Stomach smooth muscle (tissue), 2 donors: ENCODE measurements around the gene WSCD1.

ENCODE experiments used
- H3K27ac ChIP-seq: one replicate; pipeline ENCODE4 v1.7.0; 2013; ENCODE audit warnings: mild to moderate bottlenecking, low read length, inconsistent platforms
- H3K27me3 ChIP-seq, 2 donors: one replicate each; pipeline ENCODE4 v1.7.0; 2013; ENCODE audit warnings: low read length in 2 of 2; ENCODE audit not compliant: insufficient read depth in 2 of 2, control insufficient read depth in 1 of 2
- H3K36me3 ChIP-seq, 2 donors: one replicate each; pipeline ENCODE4 v1.7.0; 2013; ENCODE audit warnings: low read length in 2 of 2; ENCODE audit not compliant: control insufficient read depth in 2 of 2, insufficient read depth in 2 of 2
- H3K4me1 ChIP-seq: one replicate; pipeline ENCODE4 v1.7.0; 2013; ENCODE audit warnings: low read length; ENCODE audit not compliant: control insufficient read depth, insufficient read depth
- H3K4me3 ChIP-seq, 2 donors: one replicate each; pipeline ENCODE4 v1.7.0; 2013; ENCODE audit warnings: low read length in 2 of 2
- H3K9ac ChIP-seq, 2 donors: one replicate each; pipeline ENCODE4 v1.7.0; 2013; ENCODE audit warnings: low read length in 2 of 2, mild to moderate bottlenecking in 1 of 2
- H3K9me3 ChIP-seq, 2 donors: one replicate each; pipeline ENCODE4 v1.7.0; 2013; ENCODE audit warnings: low read length in 2 of 2; ENCODE audit not compliant: control insufficient read depth in 2 of 2
- donor health status: healthy.
- donor health status: Pancreatic carcinoma.

The WSCD1 gene

GRCh38 chr17:6059406-6059805 lies 10.8 kb upstream of the WSCD1 start:
- H3K4me1 ChIP-seq: no peaks in the 10 kb centered on the region
- peaks cover 6 to 20% of the 10 kb centered on the region in 2 donors for H3K27me3 ChIP-seq
- H3K9ac ChIP-seq: no peak overlapping the region
- no peaks in the 10 kb centered on the region for H3K9me3 ChIP-seq
- H3K4me3 ChIP-seq: no peak overlapping the region
- no peak overlapping the region for H3K27ac ChIP-seq
- no peaks in the 10 kb centered on the region for H3K36me3 ChIP-seq

- H3K9me3 ChIP-seq: no peaks in the 10 kb centered on the region
Observed at GRCh38 chr17:6061290-6061689, 8.9 kb upstream of the WSCD1 start.

GRCh38 chr17:6064868-6065267 lies 5.3 kb upstream of the WSCD1 start:
- Histone ChIP-seq H3K4me3 (no peak overlapping the region), H3K27me3 (peaks cover 6 to 18% of the 10 kb centered on the region in 2 donors), H3K36me3 (no peaks in the 10 kb centered on the region), H3K9ac (no peak overlapping the region), H3K9me3 (no peaks in the 10 kb centered on the region), H3K4me1 (peaks cover 10% of the 10 kb centered on the region), H3K27ac (no peak overlapping the region)

More at GRCh38 chr17:6061290-6061689, 8.9 kb upstream of the WSCD1 start:
- no peak overlapping the region for H3K4me3 ChIP-seq
- H3K36me3 ChIP-seq: no peaks in the 10 kb centered on the region
- H3K4me1 ChIP-seq: no peaks in the 10 kb centered on the region
- peaks cover 9 to 22% of the 10 kb centered on the region in 2 donors for H3K27me3 ChIP-seq
- no peak overlapping the region for H3K27ac ChIP-seq
- no peak overlapping the region for H3K9ac ChIP-seq

- Histone ChIP-seq H3K27ac (no peak overlapping the region), H3K4me1 (peaks cover 11% of the 10 kb centered on the region), H3K4me3 (no peak overlapping the region), H3K36me3 (no peaks in the 10 kb centered on the region), H3K27me3 (peaks cover 6 to 18% of the 10 kb centered on the region in 2 donors), H3K9me3 (no peaks in the 10 kb centered on the region), H3K9ac (no peak overlapping the region)
Observed at GRCh38 chr17:6065351-6065750, 4.8 kb upstream of the WSCD1 start.

GRCh38 chr17:6066183-6066948 lies 3.8 kb upstream of the WSCD1 start:
- Histone ChIP-seq H3K9ac (no peak overlapping the region), H3K9me3 (no peaks in the 10 kb centered on the region), H3K4me1 (peaks cover 15% of the 10 kb centered on the region), H3K27me3 (peaks cover 9 to 18% of the 10 kb centered on the region in 2 donors), H3K27ac (no peak overlapping the region), H3K4me3 (no peak overlapping the region), H3K36me3 (no peaks in the 10 kb centered on the region)

GRCh38 chr17:6067060-6067459 lies 3.1 kb upstream of the WSCD1 start:
- no peak overlapping the region for H3K27ac ChIP-seq
- peaks cover 9 to 18% of the 10 kb centered on the region in 2 donors for H3K27me3 ChIP-seq
- H3K4me3 ChIP-seq: no peak overlapping the region
- H3K4me1 ChIP-seq: peaks cover 18% of the 10 kb centered on the region
- no peaks in the 10 kb centered on the region for H3K9me3 ChIP-seq
- no peaks in the 10 kb centered on the region for H3K36me3 ChIP-seq
- H3K9ac ChIP-seq: no peak overlapping the region

GRCh38 chr17:6070430-6070912 lies 292 bp downstream of the WSCD1 start:
- no peaks in the 10 kb centered on the region for H3K9me3 ChIP-seq
- peaks cover 18% of the 10 kb centered on the region for H3K4me1 ChIP-seq
- H3K27ac ChIP-seq: no peak overlapping the region
- no peaks in the 10 kb centered on the region for H3K36me3 ChIP-seq
- peaks cover 9 to 12% of the 10 kb centered on the region in 2 donors for H3K27me3 ChIP-seq
- H3K4me3 ChIP-seq: peak overlapping the region in 1 of 2 donors; percentile 74
- no peak overlapping the region for H3K9ac ChIP-seq

GRCh38 chr17:6070913-6071511 lies 833 bp downstream of the WSCD1 start:
- Histone ChIP-seq H3K4me3 (peak overlapping the region; percentile 58 to 74), H3K4me1 (peaks cover 18% of the 10 kb centered on the region), H3K27ac (no peak overlapping the region), H3K36me3 (no peaks in the 10 kb centered on the region), H3K27me3 (peaks cover 9 to 12% of the 10 kb centered on the region in 2 donors), H3K9ac (peak overlapping the region; percentile 26 to 51), H3K9me3 (no peaks in the 10 kb centered on the region)

- Histone ChIP-seq H3K27me3 (peaks cover 7 to 9% of the 10 kb centered on the region in 2 donors), H3K9me3 (no peaks in the 10 kb centered on the region), H3K36me3 (no peaks in the 10 kb centered on the region), H3K4me1 (peaks cover 18% of the 10 kb centered on the region), H3K9ac (peak overlapping the region in 1 of 2 donors; percentile 26), H3K4me3 (peak overlapping the region; percentile 58 to 74), H3K27ac (no peak overlapping the region)
Observed at GRCh38 chr17:6071528-6072065, 1.4 kb downstream of the WSCD1 start.

- Histone ChIP-seq H3K27me3 (peaks cover 7 to 9% of the 10 kb centered on the region in 2 donors), H3K9me3 (no peaks in the 10 kb centered on the region), H3K4me3 (no peak overlapping the region), H3K9ac (no peak overlapping the region), H3K36me3 (no peaks in the 10 kb centered on the region), H3K4me1 (peaks cover 18% of the 10 kb centered on the region), H3K27ac (no peak overlapping the region)
Observed at GRCh38 chr17:6072157-6072556, 2.0 kb downstream of the WSCD1 start.
